ENCODE measurements around the gene PPP1R36.
A peak's percentile ranks its signal among the peaks of the same experiment; 100 is the strongest.

The PPP1R36 gene

DNA sequence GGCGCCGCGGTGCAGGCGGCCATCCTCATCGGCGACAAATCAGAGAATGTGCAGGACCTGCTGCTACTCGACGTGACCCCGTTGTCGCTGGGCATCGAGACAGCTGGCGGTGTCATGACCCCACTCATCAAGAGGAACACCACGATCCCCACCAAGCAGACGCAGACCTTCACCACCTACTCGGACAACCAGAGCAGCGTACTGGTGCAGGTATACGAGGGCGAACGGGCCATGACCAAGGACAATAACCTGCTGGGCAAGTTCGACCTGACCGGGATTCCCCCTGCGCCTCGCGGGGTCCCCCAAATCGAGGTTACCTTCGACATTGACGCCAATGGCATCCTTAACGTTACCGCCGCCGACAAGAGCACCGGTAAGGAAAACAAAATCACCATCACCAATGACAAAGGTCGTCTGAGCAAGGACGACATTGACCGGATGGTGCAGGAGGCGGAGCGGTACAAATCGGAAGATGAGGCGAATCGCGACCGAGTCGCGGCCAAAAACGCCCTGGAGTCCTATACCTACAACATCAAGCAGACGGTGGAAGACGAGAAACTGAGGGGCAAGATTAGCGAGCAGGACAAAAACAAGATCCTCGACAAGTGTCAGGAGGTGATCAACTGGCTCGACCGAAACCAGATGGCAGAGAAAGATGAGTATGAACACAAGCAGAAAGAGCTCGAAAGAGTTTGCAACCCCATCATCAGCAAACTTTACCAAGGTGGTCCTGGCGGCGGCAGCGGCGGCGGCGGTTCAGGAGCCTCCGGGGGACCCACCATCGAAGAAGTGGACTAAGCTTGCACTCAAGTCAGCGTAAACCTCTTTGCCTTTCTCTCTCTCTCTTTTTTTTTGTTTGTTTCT is 7.6 kb upstream of the PPP1R36 start:
- H3K4me3 ChIP-seq (ENCODE audit: low read length): peak overlapping the region; percentile 78
- no peak for DNase-seq (ENCODE audit: low read depth)
- TF ChIP-seq, protein P1, sequence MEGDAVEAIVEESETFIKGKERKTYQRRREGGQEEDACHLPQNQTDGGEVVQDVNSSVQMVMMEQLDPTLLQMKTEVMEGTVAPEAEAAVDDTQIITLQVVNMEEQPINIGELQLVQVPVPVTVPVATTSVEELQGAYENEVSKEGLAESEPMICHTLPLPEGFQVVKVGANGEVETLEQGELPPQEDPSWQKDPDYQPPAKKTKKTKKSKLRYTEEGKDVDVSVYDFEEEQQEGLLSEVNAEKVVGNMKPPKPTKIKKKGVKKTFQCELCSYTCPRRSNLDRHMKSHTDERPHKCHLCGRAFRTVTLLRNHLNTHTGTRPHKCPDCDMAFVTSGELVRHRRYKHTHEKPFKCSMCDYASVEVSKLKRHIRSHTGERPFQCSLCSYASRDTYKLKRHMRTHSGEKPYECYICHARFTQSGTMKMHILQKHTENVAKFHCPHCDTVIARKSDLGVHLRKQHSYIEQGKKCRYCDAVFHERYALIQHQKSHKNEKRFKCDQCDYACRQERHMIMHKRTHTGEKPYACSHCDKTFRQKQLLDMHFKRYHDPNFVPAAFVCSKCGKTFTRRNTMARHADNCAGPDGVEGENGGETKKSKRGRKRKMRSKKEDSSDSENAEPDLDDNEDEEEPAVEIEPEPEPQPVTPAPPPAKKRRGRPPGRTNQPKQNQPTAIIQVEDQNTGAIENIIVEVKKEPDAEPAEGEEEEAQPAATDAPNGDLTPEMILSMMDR (conservative IDR thresholded peaks at IDR 0.05; ENCODE audit: low read length): no peak

DNA sequence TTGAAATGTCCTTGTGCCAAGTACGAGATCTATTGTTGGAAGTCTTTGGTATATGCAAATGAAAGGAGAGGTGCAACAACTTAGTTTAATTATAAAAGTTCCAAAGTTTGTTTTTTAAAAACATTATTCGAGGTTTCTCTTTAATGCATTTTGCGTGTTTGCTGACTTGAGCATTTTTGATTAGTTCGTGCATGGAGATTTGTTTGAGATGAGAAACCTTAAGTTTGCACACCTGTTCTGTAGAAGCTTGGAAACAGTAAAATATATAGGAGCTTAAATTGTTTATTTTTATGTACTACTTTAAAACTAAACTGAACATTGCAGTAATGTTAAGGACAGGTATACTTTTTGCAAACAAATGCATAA is 6.9 kb upstream of the PPP1R36 start:
- peak overlapping the region; percentile 78 for H3K4me3 ChIP-seq (ENCODE audit: low read length)
- DNase-seq (ENCODE audit: low read depth): no peak
- TF ChIP-seq, protein P1 (conservative IDR thresholded peaks at IDR 0.05; ENCODE audit: low read length): no peak

DNA sequence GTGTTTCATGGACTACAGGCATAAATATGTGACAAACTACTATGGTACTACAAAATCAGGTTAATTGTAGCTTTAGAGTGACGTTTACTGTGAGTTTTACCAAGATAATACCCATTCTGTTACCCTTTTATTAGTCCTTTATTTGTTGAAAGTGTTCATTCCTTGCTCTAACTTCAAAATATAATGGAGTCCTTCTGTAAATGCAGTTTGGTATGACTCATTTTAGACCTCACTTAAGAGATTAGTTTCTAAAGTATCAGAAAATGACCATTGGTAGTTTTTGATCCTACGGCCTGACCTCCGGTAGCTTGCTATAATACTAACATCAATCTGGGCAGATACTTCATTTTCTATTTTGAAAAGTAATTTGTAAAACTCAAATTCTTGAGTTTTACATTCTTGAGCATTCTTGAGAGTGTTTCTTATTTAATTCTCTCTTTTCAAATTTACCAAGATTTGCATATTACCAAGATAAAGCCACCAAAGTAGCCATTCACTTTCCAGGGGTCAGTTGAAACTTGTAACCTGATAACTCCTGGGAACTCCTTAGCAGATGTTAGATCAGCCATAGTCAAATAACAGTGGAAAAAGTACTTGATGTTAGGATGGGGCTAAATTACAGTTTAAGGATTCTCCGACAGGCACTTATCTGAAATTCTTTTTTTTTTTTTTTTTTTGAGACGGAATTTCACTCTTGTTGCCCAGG is 5.0 kb upstream of the PPP1R36 start:
- peak overlapping the region; percentile 4; the same call in 1 of the 2 replicates for H3K4me3 ChIP-seq (ENCODE audit: low read length)
- TF ChIP-seq, protein P1 (conservative IDR thresholded peaks at IDR 0.05; ENCODE audit: low read length): no peak
- no peak for DNase-seq (ENCODE audit: low read depth)

DNA sequence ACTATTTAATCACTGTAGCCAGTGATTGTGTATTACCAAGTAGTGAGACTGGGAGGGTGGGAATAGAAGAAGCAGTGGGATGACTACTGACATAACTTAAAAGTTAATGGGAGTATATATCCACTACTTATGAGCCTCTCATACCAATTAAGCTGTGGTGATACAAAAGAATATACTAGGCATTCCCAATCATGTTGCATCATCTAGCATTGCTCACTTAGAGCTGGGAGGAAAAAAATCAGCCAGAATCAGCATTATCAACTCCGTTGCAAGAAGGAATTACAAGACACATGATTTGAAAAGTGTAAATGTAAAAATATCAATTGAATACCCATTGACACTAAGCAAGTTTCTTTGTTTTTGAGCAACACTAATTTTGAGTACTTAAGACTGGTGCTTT is 745 bp upstream of the PPP1R36 start:
- TF ChIP-seq, protein P1 (conservative IDR thresholded peaks at IDR 0.05; ENCODE audit: low read length): no peak

DNA sequence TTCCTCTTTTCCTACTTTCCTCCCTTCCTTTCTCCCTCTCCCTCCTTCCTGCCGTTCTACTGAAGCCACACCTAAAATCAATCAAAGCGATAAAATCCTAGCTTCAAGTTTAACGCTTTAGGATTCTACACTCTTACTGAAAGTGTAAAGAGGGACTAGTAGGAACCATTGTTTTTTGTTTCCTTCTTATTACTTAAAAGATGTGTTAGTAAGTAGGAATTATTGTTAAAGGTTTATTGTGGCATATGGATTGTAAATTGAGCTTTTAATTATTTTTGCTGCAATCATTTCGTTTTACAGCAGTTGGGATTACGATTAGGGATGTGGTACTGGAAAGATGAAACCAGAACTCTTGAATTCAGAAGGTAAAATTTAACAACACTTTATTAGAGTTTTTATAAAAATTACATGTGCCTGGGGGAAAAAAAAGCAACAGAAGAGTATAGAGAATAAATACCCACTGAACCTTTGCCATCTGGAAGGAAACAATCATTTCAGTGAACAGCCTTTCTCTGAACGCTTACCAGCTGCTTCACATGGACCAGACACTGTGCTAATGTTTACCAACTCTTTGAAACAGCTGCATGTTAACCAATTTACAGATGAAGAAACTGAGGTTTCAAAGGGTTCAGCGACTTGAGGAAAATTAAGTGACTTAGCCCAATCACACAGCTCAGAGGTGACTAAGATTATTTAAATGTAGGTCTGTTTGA is 1.0 kb downstream of the PPP1R36 start:
- no peak overlapping the region for H3K4me3 ChIP-seq (ENCODE audit: low read length)
- TF ChIP-seq, protein P1 (conservative IDR thresholded peaks at IDR 0.05; ENCODE audit: low read length): no peak
- DNase-seq (ENCODE audit: low read depth): no peak

More for the DNA sequence above, 745 bp upstream of the PPP1R36 start:
- H3K4me3 ChIP-seq (ENCODE audit: low read length): no peak overlapping the region
- peak; percentile 62 for DNase-seq (ENCODE audit: low read depth)

DNA sequence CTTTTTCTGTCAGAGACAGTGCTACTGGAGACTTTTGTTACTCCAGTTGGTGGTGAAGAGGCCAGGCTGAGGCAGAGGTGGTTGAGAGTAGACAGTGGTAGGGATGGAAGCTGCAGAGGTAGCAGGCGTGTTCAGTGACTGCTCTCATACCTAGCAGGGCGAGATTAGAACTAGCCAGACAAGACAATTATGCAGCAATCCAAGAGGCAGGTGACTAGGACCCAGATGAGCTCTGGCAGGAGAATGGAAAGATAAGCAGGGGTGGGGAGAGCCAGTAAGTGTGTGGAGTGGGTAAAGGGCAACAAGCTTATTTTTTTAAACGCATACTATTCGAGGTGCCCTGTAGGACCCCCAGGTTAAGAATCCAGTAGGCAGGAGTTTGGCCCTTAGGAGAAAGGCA is 4.8 kb downstream of the PPP1R36 start:
- no peak for DNase-seq (ENCODE audit: low read depth)
- TF ChIP-seq, protein P1 (conservative IDR thresholded peaks at IDR 0.05; ENCODE audit: low read length): no peak

More for the DNA sequence above, 4.8 kb downstream of the PPP1R36 start:
- no peak overlapping the region for H3K4me3 ChIP-seq (ENCODE audit: low read length)

Data from AG10803 (cell line).